Stimulated activated CD4-positive, alpha-beta T cell treated with anti-CD3 and anti-CD28 coated beads, Interleukin-15, amount 100 ng/mL, for 48 hours (primary cell): ENCODE measurements around the gene ABCA12.

Experiments used
- DNase-seq, 2 donors: peaks; one replicate each; pipeline ENCODE4 v3.0.0-alpha.2; 2020; ENCODE audit warnings: low read depth in 2 of 2

Gene ABCA12

DNA sequence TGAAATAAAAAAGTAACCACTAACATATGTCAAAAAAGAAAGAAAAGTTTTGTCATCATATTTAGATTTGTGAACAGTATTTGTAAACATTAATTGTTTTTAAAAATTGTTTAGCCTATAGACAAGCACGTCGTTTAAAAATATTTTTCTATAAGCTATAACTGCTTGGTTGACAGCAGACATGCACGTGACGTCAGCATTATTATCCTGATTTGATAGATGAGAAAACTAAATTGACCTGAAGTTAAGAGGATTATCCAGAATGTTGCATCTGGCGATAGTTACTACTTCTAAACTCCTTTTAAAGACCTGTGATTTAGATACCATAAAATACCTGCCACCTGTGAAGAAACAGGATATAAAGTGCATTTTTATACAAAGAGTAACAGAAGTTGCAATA is 172.0 kb downstream of the ABCA12 start:
- DNase-seq, result no peak

DNA sequence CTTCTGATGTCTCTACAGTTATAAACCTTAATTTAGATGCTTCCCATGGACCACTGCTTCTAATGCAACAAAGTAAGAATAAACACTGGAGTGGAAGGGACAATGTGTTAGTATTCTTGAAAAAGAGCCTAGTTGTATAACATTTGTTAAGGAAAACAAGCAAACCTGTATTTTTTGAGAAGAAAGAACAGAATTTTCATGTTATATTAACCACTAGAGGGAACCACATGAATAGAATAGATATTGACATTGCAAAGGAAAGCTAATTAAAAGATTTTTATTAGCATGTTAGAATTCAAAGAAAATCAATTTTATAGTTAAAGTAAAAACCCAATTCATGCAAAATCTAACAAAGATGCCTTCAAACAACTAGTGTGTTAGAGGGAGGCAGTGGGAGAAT is 177.7 kb downstream of the ABCA12 start:
- no peak for DNase-seq

DNA sequence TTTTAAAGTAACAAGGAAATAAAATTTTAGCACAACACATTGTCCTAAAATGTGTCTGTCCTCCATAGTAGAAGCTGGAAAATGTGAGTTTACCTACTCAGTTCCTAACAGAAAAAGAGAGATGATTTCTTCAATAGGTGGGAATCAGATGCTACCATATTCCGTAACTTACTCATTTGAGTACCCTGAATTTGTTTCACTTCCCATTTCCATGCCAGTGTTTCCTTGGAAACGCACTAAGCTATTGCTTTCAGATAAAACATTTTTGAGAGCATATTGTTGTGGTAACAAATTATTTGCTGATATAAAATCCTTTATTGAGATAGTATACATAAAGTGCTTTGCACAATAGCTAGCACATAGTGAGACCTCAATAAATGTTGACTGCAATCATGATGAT is 191.5 kb downstream of the ABCA12 start:
- DNase-seq, result no peak

DNA sequence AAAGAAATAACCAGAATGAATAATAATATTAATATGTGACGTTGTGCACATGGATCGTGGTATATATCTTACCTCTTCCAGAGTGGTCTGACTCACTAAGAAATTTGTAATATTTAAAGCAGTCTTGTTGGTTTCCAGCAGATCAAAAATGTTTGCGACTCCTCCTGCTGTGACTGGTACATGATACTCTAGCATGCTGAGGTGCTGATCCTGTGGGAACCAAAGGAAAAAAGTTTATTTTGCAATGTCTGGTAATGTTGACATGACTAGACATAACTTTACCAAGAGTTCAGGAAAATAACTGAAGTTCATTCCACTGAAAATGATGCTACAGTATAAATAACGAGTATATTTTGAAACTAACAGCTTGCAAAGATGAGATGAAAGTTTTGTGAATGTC is 204.4 kb downstream of the ABCA12 start:
- no peak for DNase-seq

DNA sequence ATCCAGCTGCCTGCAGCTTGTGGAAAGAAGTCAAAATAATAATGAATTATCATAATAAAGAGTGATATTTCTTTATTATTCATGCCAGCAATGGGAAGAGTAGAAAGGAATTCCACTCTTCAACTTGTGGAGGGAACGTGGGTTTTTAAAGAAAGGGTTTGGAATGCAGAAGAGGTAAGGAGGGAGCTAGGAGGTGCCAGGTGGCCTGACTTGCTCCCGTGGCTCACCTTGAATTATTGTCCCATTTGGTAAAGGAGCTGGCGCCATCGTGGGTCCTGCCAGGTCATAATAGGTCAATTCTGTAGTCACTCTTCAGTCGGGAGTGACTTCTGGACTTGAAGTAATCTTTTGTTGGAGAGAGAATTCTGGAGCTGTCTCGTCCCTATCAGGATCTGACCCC is 233.8 kb downstream of the ABCA12 start:
- no peak for DNase-seq

DNA sequence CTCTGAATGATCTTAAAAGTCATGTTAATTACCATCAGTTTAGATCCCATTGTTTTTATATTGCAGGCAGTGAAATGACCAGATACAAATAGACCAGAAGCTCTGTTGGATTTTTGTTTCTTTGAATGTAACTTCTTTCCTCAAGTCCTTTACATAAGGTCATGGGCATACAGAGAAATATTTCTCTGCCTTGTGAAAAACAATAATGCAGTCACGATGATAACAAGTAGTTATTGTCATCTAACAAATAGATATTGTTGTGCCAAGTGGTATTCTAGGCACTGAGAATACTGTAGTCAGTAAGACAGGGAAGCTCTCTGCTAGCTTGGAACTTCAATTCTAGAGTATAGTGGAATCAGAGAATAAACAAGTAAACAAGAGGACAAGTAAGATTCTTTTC is 234.2 kb downstream of the ABCA12 start:
- no peak for DNase-seq

DNA sequence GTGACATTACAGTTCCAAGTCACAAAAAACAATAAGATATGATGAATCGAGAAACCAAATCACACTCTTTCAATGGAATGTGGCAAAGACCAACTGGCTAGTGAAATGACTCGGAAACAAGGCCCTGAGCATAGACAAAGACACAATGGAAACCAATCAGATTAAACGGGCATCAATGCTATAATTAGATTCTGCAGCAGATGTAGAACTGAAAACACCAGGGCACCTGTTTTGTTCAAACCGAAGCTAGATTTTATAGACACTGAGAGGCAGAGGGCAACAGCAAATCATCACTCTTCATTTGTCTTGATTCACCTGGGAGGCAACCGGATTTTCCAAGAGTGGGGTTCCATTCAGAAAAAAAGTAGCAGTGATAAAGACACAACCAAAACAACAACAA is 236.1 kb downstream of the ABCA12 start:
- no peak for DNase-seq

DNA sequence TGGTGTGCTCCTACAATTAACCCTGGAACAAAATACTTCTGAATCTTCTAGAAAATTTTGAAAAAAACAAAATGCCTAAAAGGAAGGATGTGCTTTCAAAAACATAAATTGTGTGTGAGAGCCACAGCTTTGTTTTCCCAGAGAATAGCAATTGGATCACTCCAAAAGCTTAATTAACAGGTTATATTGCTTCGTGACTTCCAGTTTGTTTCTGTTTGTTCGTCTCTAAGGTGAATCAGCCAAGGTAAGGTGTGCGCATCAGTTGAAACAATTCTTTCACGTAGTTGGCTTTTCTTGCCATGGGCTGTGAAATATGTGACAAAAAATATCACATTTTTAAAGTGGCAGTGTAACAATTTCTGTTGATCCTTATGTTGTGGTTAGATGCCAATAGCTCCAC is 238.7 kb downstream of the ABCA12 start:
- no peak for DNase-seq

DNA sequence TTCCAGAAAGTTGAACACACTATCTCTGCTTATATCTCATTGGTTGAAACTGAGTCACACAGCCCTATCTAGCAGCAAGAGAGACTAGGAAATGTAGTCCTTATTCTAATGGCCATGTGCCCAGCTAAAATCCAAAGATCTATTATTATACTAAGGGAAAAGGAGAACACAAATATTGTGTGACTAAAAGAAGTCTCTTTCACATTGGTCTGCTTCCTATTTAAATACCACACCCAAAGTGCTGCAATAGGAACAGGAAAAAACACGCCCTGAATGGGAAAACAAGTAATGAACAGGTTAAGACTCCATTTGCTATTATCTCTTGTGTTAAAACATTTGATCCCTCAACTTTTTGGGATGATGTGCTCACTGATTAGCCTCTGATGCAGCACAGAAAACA is 242.2 kb downstream of the ABCA12 start:
- no peak for DNase-seq

DNA sequence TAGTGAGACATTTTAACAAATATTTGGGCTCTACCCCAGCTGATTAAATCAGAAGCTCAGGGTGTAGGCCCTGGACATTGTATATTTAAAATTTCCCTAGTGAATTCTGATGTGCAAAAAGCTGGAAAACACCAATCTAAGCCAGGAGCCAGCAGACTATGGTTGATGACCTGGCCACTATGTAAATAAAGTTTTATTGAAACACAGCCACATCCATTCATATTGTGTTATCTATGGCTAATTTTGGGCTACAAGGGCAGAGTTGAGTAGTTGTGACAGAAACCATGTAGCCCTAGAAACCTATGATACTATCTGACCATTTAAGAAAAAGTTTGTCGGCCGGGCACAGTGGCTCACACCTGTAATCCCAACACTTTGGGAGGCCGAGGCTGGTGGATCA is 243.0 kb downstream of the ABCA12 start:
- no peak for DNase-seq

DNA sequence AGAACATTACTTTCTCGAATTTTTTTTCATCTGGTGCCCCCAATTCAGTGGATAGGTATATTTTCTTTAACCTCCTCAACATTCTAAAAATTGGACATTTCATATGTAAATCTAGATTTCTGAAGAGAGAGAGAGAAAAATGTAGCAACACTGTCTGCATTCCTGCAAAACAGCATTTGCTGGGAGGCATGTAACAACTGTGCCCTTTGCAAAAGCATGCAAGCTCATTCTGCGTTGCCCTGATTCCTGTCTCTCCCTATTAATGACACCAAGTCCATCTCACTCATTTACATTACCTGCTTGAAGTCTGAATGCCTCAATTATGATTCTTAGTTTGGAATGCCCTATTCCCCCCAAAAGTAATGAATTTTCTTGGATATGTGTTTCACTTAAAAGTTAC is 249.1 kb downstream of the ABCA12 start:
- DNase-seq, result no peak

DNA sequence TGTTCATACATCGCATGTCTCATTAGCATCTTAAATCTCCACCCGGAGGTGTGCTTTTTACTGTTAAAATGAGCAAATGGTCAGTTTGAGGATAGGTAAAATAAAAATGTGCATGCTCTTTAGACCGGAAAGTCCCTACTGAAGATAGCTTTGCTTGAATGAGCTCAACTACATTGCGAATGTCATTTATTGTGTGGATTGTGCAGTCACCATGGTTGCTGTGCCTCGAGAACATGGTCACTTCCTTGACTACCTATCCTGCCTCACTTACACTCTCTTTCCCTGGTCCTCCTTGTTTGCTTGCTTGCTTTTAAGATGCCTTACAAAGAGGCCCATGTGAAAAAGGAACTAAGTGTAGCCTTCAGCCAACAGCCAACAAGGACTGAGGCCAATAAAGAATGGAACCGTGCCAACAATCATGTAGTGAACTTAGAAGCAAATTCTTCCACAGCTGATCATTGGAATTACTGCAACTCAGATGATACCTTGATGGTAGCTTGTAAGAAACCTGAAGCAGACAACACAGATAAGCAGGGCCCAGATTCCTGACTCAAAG is 256.7 kb downstream of the ABCA12 start:
- DNase-seq, result no peak
